Heart right ventricle (tissue), 16 donors: ENCODE measurements around the gene EYS. TPM values are rescaled to one million over a fixed set of nuclear protein-coding genes. Genes with fewer than 3 reads are reported as not detected.

Experiments
- ATAC-seq, 8 donors: fragments of 200-7000 bp; cut with Tn5 transposase; one replicate each; pipeline ENCODE4 v1.9.1; 2020; ENCODE audit warnings: mild to moderate bottlenecking in 8 of 8, moderate library complexity in 8 of 8, moderate number of reproducible peaks in 1 of 8
- DNase-seq, 2 donors: peaks; one replicate each; pipeline ENCODE4 v3.0.0-alpha.2; 2020
- H3K27ac ChIP-seq, 10 donors: fragments of 200-600 bp; sonication (generic) in 2 of 10; one replicate each; pipeline versions ENCODE4 v1.5.0 to v1.8.0; 2020 to 2022; ENCODE audit warnings: mild to moderate bottlenecking in 3 of 10
- H3K27me3 ChIP-seq, 7 donors: fragments of 200-600 bp; one replicate each; pipeline ENCODE4 v1.8.0; 2021 to 2022; ENCODE audit warnings: mild to moderate bottlenecking in 2 of 7
- H3K36me3 ChIP-seq, 9 donors: fragments of 200-600 bp; sonication (generic) in 1 of 9; one replicate each; pipeline versions ENCODE4 v1.5.0 to v1.8.0; 2020 to 2022; ENCODE audit warnings: mild to moderate bottlenecking in 2 of 9
- H3K4me1 ChIP-seq, 9 donors: fragments of 200-600 bp; sonication (generic) in 1 of 9; one replicate each; pipeline versions ENCODE4 v1.5.0 to v1.8.0; 2020 to 2022; ENCODE audit warnings: mild to moderate bottlenecking in 4 of 9
- H3K4me3 ChIP-seq, 10 donors: fragments of 200-600 bp; sonication (generic) in 2 of 10; one replicate each; pipeline versions ENCODE4 v1.5.0 to v1.8.0; 2020 to 2022; ENCODE audit warnings: mild to moderate bottlenecking in 7 of 10, moderate library complexity in 2 of 10
- H3K9me3 ChIP-seq, 11 donors: fragments of 200-600 bp in 10 of 11; sonication (generic) in 2 of 11; one replicate each; pipeline versions ENCODE4 v1.5.0 to v1.8.0; 2013 to 2022; ENCODE audit warnings: mild to moderate bottlenecking in 2 of 11, control low read depth in 1 of 11, moderate library complexity in 1 of 11
- CTCF ChIP-seq, 9 donors: fragments of 200-600 bp; sonication (generic) in 2 of 9; IDR thresholded peaks; one replicate each; pipeline versions ENCODE4 v1.5.0 to v1.8.0; 2021 to 2022; ENCODE audit warnings: antibody characterized with exemption in 9 of 9, mild to moderate bottlenecking in 5 of 9, moderate library complexity in 1 of 9
- WGBS, 2 donors: extraction: QIAGEN DNeasy Blood & Tissue Kit; methylation state at CpG; one replicate each; pipeline ENCODE4 v1.1.7; 2013; ENCODE audit warnings: inconsistent platforms in 1 of 2; 5-methylcytosine and 5-hydroxymethylcytosine counted together
- intact Hi-C, 10 donors: fragments of 100-400 bp; cut with DNase I; formaldehyde crosslinking; loops; one replicate each; pipeline versions ENCODE4 v1.11.1 to v1.14.2; 2022
- polyA plus RNA-seq, 2 donors: library from polyadenylated mRNA; stranded (reverse); fragments of 200-250 nt; gene quantifications; one replicate each; pipeline ENCODE4 v1.2.3, GENCODE V29; 2013
- total RNA-seq, 10 donors: library from RNA; stranded (reverse); fragmentation: NEBNext Ultra II Directional in 3 of 10; extraction: Animal tissue kit (Norgen Biotek cat#: 25700) in 3 of 10; gene quantifications; one replicate each; pipeline versions ENCODE4 v1.2.1 to v1.2.4, GENCODE V29; 2021 to 2023
- donor health status: Arrhythmogenic right ventricular cardiomyopathy.
- donor health status: ischemic (EF 13 %, LVEDD 7.1; RV severe dilation, severe dysfunction).
- donor health status: healthy with polysubstance abuse.
- donor health status: DM: no; HTN: yes; CAD: no.
- donor health status: DM: no; HTN: no; CAD: no.
- donor health status: ischemic (EF 25% LVEDD 6.9; RV normal size, moderate dysfunction).
- donor health status: ischemic (EF 25% LVEDD 5.7; RV mildly dilated, moderate dysfunction).
- donor health status: healthy.
- donor health status: DM: yes; HTN: yes; CAD: no.
- donor health status: Ischemic cardiomyopathy.
- donor health status: ischemic (EF 35%, LVEDD 5.7; RV mildly dilated, moderate dysfunction).
- donor health status: nonischemic (EF 11% LVEDD 7.7; RV severe dilation, severe dysfunction).
- donor health status: DM: yes; HTN: yes; CAD: no.
- donor health status: PGD.
- donor health status: ischemic (EF 29% LVEDD 5.4; RV normal size, mild dysfunction).
- donor health status: nonischemic (EF 23%, LVEDD 6.1; RV moderate dilation, normal function).

The EYS gene
- total and polyA plus RNA-seq, 12 donors, result 0.02 to 0.40 (median 0.18) TPM; not detected in 8

GRCh38 chr6:63674635-63675034 lies 2032.4 kb downstream of the EYS start:
- Histone ChIP-seq H3K4me3 (no peak overlapping the region), H3K9me3 (no peaks in the 10 kb centered on the region), H3K27me3 (no peaks in the 10 kb centered on the region), H3K4me1 (peaks cover 0 to 55% (median 42%) of the 10 kb centered on the region in 9 donors), H3K27ac (no peak overlapping the region), H3K36me3 (peaks cover 0 to 12% (median 0%) of the 10 kb centered on the region in 9 donors)
- intact Hi-C loops, result loop anchor here in 2 of 10 donors (5.0 kb wide), 1 partner anchor 37 kb away; the partner anchor contains the start of gene PHF3 (in 2 of the 2)
- no peak for TF ChIP-seq CTCF (IDR thresholded peaks at IDR 0.05)
- WGBS, 2 donors, result 25 to 26% methylated on average over 3 of the region's 3 CpGs
- DNase-seq (no peak), ATAC-seq (no peak)

GRCh38 chr6:63673692-63674091 lies 2033.3 kb downstream of the EYS start:
- 64 to 82% methylated on average over 2 of the region's 2 CpGs for WGBS, 2 donors
- ATAC-seq (no peak), DNase-seq (no peak)
- no peaks in the 10 kb centered on the region for H3K9me3 ChIP-seq
- H3K36me3 ChIP-seq, result peaks cover 0 to 12% (median 0%) of the 10 kb centered on the region in 9 donors
- no peak overlapping the region for H3K4me3 ChIP-seq
- TF ChIP-seq CTCF (IDR thresholded peaks at IDR 0.05), result no peak
- no peak overlapping the region for H3K27ac ChIP-seq
- H3K4me1 ChIP-seq, result peaks cover 0 to 47% (median 35%) of the 10 kb centered on the region in 9 donors
- intact Hi-C loops, result no loop called here
- no peaks in the 10 kb centered on the region for H3K27me3 ChIP-seq

- intact Hi-C loops, result no loop called here
- Histone ChIP-seq H3K4me1 (peaks cover 0 to 44% (median 33%) of the 10 kb centered on the region in 9 donors), H3K27ac (no peak overlapping the region), H3K36me3 (peaks cover 0 to 12% (median 0%) of the 10 kb centered on the region in 9 donors), H3K9me3 (no peaks in the 10 kb centered on the region), H3K27me3 (no peaks in the 10 kb centered on the region), H3K4me3 (no peak overlapping the region)
- DNase-seq (no peak), ATAC-seq (no peak)
- no peak for TF ChIP-seq CTCF (IDR thresholded peaks at IDR 0.05)
- WGBS, 2 donors, result 84 to 89% methylated on average over 3 of the region's 3 CpGs
These were observed 2034.4 kb downstream of the EYS start for GRCh38 chr6:63672582-63673129.

GRCh38 chr6:63671098-63671754 lies 2035.8 kb downstream of the EYS start:
- Histone ChIP-seq H3K4me1 (peaks cover 0 to 30% (median 20%) of the 10 kb centered on the region in 9 donors), H3K4me3 (no peak overlapping the region), H3K27ac (no peak overlapping the region), H3K9me3 (no peaks in the 10 kb centered on the region), H3K36me3 (peaks cover 0 to 12% (median 0%) of the 10 kb centered on the region in 9 donors), H3K27me3 (no peaks in the 10 kb centered on the region)
- TF ChIP-seq CTCF (IDR thresholded peaks at IDR 0.05), result no peak
- WGBS, 2 donors, result 84 to 88% methylated on average over 6 of the region's 6 CpGs
- no peak for DNase-seq
- intact Hi-C loops, result no loop called here
- no peak for ATAC-seq
